HepG2 (cell line): ENCODE results near the gene ANKRD7. TPM values are rescaled to one million over a fixed set of nuclear protein-coding genes. Genes with fewer than 3 reads are reported as not detected.
A peak's percentile ranks its signal among the peaks of the same experiment; 100 is the strongest.

Experiments used
- AKAP8 ChIP-seq: sonication (generic); formaldehyde crosslinking; IDR thresholded peaks from 2 replicates; pipeline ENCODE4 v1.5.1; 2020; ENCODE audit warnings: mild to moderate bottlenecking, missing genetic modification reagents
- ATF1 ChIP-seq: IDR thresholded peaks from 2 replicates; pipeline ENCODE4 v1.6.1; 2016; ENCODE audit warnings: mild to moderate bottlenecking, control low read depth
- BRCA1 ChIP-seq: sonication (generic); formaldehyde crosslinking; IDR thresholded peaks from 2 replicates; pipeline ENCODE4 v1.4.0; 2020; ENCODE audit warnings: missing genetic modification reagents
- ELK4 ChIP-seq: sonication (generic); formaldehyde crosslinking; IDR thresholded peaks from 2 replicates; pipeline ENCODE4 v1.9.0; 2021; ENCODE audit warnings: missing genetic modification reagents, borderline replicate concordance
- IKZF4 ChIP-seq: sonication (generic); formaldehyde crosslinking; IDR thresholded peaks from 2 replicates; pipeline ENCODE4 v1.5.1; 2020; ENCODE audit warnings: borderline replicate concordance, mild to moderate bottlenecking, low read depth, missing genetic modification reagents; ENCODE audit errors: not compliant biosample characterization
- KIAA2018 ChIP-seq: sonication (generic); formaldehyde crosslinking; IDR thresholded peaks from 2 replicates; pipeline ENCODE4 v1.5.0; 2020; ENCODE audit warnings: mild to moderate bottlenecking, missing genetic modification reagents, borderline replicate concordance
- KLF15 ChIP-seq: sonication (generic); formaldehyde crosslinking; IDR thresholded peaks from 2 replicates; pipeline ENCODE4 v1.8.1; 2023; ENCODE audit warnings: borderline replicate concordance, mild to moderate bottlenecking, inconsistent platforms, missing genetic modification reagents, mixed read lengths
- PAF1 ChIP-seq: IDR thresholded peaks from 2 replicates; pipeline ENCODE4 v1.6.1; 2016; ENCODE audit warnings: missing genetic modification reagents, missing compliant biosample characterization
- ZNF609 ChIP-seq: sonication (generic); formaldehyde crosslinking; IDR thresholded peaks from 2 replicates; pipeline ENCODE4 v1.4.0; 2020; ENCODE audit warnings: mild to moderate bottlenecking, missing genetic modification reagents, borderline replicate concordance
- ZNF710 ChIP-seq: sonication (generic); formaldehyde crosslinking; IDR thresholded peaks from 2 replicates; pipeline ENCODE4 v1.5.0; 2020; ENCODE audit warnings: mild to moderate bottlenecking, missing genetic modification reagents, borderline replicate concordance
- ZNF724P ChIP-seq: sonication (generic); formaldehyde crosslinking; IDR thresholded peaks from 2 replicates; pipeline ENCODE4 v1.8.0; 2022; ENCODE audit warnings: missing genetic modification reagents, borderline replicate concordance
- polyA plus RNA-seq, 8 experiments: library from polyadenylated mRNA; depleted of rRNA in 3 of 8; stranded (reverse) in 7 of 8; unstranded in 1 of 8; fragments of >200 nt; fragmentation: Illumina TruSeq in 4 of 8; extraction: Trizol in 4 of 8; gene quantifications; 2 replicates each; pipeline versions ENCODE4 v1.2.1 to v1.2.3, GENCODE V29; 2011 to 2016; ENCODE audit warnings: low read depth in 4 of 8, missing spikeins in 1 of 8, mixed read lengths in 1 of 8; ENCODE audit not compliant: insufficient read depth in 1 of 8
- total RNA-seq, 5 experiments: library from RNA; depleted of rRNA; stranded (reverse); fragments of >200 nt; fragmentation: Illumina TruSeq; extraction: Trizol; gene quantifications; 2 replicates each; pipeline ENCODE4 v1.2.3, GENCODE V29; 2016; ENCODE audit warnings: low read depth in 1 of 5

ANKRD7 gene
- total and polyA plus RNA-seq, 2 of the 13 experiments (the other 11 are each of a cell fraction or from before 2014, with no cell fraction given): not detected

GRCh38 chr7:118183786-118184564 lies 40.5 kb upstream of the ANKRD7 start, which contains the start of gene LSM8 (continued):
- TF ChIP-seq ZNF710 (CRISPR knock-in tag) (no peak), BRCA1 (CRISPR knock-in tag) (0 out of 2 replicates have a peak, but pooled peaks have one; percentile 48), ATF1 (CRISPR knock-in tag) (peak; percentile 79), AKAP8 (CRISPR knock-in tag) (no peak), IKZF4 (CRISPR knock-in tag) (peak; percentile 41), KIAA2018 (no peak), ZNF609 (CRISPR knock-in tag) (no peak), ELK4 (CRISPR knock-in tag) (no peak), ZNF724P (CRISPR knock-in tag) (no peak), PAF1 (CRISPR knock-in tag) (no peak), KLF15 (CRISPR knock-in tag) (no peak)
